IMR-90 (cell line): ENCODE measurements around the gene HORMAD1. TPM values are rescaled to one million over a fixed set of nuclear protein-coding genes. Genes with fewer than 3 reads are reported as not detected.

Experiments used
- ATAC-seq: fragments of 200-7000 bp; cut with Tn5 transposase; 2 replicates; pipeline ENCODE4 v1.9.1; 2020; ENCODE audit warnings: low read depth, mild to moderate bottlenecking, moderate library complexity
- BruUV-seq: library from RNA; stranded (reverse); fragments of 400-500 nt; replicated peaks from 2 replicates; lab custom pipeline; 2021; lab: Mats Ljungman, UMichigan
- CTCF ChIA-PET: fragments of 300-600 bp; formaldehyde crosslinking; extraction: SDS; loops from one replicate; lab custom pipeline; 2021; ENCODE audit warnings: antibody characterized with exemption; lab: Yijun Ruan, JAX
- POLR2A ChIA-PET: fragments of 300-600 bp; sonication (Branson Sonifier 250); formaldehyde crosslinking; loops from one replicate; lab custom pipeline; 2022; ENCODE audit warnings: antibody characterized with exemption; ENCODE audit not compliant: unreplicated experiment; lab: Charles Lee
- DNase-seq: peaks from one replicate; pipeline ENCODE4 v3.0.0; 2013
- H2AFZ ChIP-seq: replicated peaks from 2 replicates; pipeline ENCODE3; 2013; ENCODE audit warnings: low read length, mild to moderate bottlenecking; ENCODE audit not compliant: poor library complexity
- H2AK5ac ChIP-seq: 2 replicates; pipeline ENCODE4 v1.6.1; 2013; ENCODE audit warnings: low read depth, low read length, inconsistent platforms
- H2AK9ac ChIP-seq: replicated peaks from 2 replicates; pipeline ENCODE3; 2013; ENCODE audit warnings: mild to moderate bottlenecking, low read depth, low read length, moderate library complexity; ENCODE audit not compliant: poor library complexity
- H2BK120ac ChIP-seq: 2 replicates; pipeline ENCODE4 v1.6.1; 2013; ENCODE audit warnings: low read depth, low read length, inconsistent platforms
- H2BK15ac ChIP-seq: 3 replicates; pipeline ENCODE4 v1.6.1; 2013; ENCODE audit warnings: low read depth, low read length, inconsistent platforms
- H2BK20ac ChIP-seq: 2 replicates; pipeline ENCODE4 v1.6.1; 2013; ENCODE audit warnings: low read depth, mild to moderate bottlenecking, inconsistent platforms, low read length, moderate library complexity
- H2BK5ac ChIP-seq: 2 replicates; pipeline ENCODE4 v1.6.1; 2013; ENCODE audit warnings: mild to moderate bottlenecking, low read depth, low read length, inconsistent platforms; ENCODE audit not compliant: poor library complexity, severe bottlenecking
- H3K14ac ChIP-seq: replicated peaks from 2 replicates; pipeline ENCODE4 v1.6.1; 2013; ENCODE audit warnings: low read depth, low read length, inconsistent platforms
- H3K18ac ChIP-seq: 2 replicates; pipeline ENCODE4 v1.6.1; 2013; ENCODE audit warnings: low read depth, low read length, control low read depth
- H3K23ac ChIP-seq: 2 replicates; pipeline ENCODE4 v1.6.1; 2013; ENCODE audit warnings: low read depth, low read length, inconsistent platforms
- H3K27ac ChIP-seq: 2 replicates; pipeline ENCODE4 v1.5.1; 2013; ENCODE audit warnings: mild to moderate bottlenecking, control low read depth, low read length; ENCODE audit not compliant: insufficient read depth
- H3K27me3 ChIP-seq: 2 replicates; pipeline ENCODE4 v1.6.1; 2013; ENCODE audit warnings: low read length; ENCODE audit not compliant: control insufficient read depth, insufficient read depth
- H3K36me3 ChIP-seq: 2 replicates; pipeline ENCODE4 v1.6.1; 2013; ENCODE audit warnings: low read length, mixed read lengths; ENCODE audit not compliant: control insufficient read depth, insufficient read depth
- H3K4ac ChIP-seq: 2 replicates; pipeline ENCODE4 v1.6.1; 2013; ENCODE audit warnings: low read depth, low read length, inconsistent platforms
- H3K4me1 ChIP-seq: 2 replicates; pipeline ENCODE4 v1.6.1; 2013; ENCODE audit warnings: low read length, mixed read lengths; ENCODE audit not compliant: control insufficient read depth, insufficient read depth
- H3K4me2 ChIP-seq: 2 replicates; pipeline ENCODE4 v1.6.1; 2013; ENCODE audit warnings: low read depth, mild to moderate bottlenecking, control low read depth, low read length, moderate library complexity
- H3K4me3 ChIP-seq: 2 replicates; pipeline ENCODE4 v1.5.1; 2013; ENCODE audit warnings: low read depth, mild to moderate bottlenecking, control low read depth, low read length, moderate library complexity; ENCODE audit not compliant: insufficient read depth
- H3K56ac ChIP-seq: 2 replicates; pipeline ENCODE4 v1.6.1; 2013; ENCODE audit warnings: low read length, inconsistent platforms; ENCODE audit not compliant: insufficient read depth; ENCODE audit errors: extremely low read depth
- H3K79me1 ChIP-seq, 2 experiments: 2 replicates each; pipeline ENCODE4 v1.6.1; 2013; ENCODE audit warnings: low read length in 2 of 2, inconsistent platforms in 1 of 2, low read depth in 1 of 2
- H3K9ac ChIP-seq: 2 replicates; pipeline ENCODE4 v1.6.1; 2013; ENCODE audit warnings: low read depth, low read length, control low read depth
- H3K9me1 ChIP-seq: 2 replicates; pipeline ENCODE4 v1.6.1; 2013; ENCODE audit warnings: low read length, inconsistent platforms; ENCODE audit not compliant: insufficient read depth
- H3K9me3 ChIP-seq: 2 replicates; pipeline ENCODE4 v1.6.1; 2013; ENCODE audit warnings: low read length; ENCODE audit not compliant: control insufficient read depth, insufficient read depth
- H4K20me1 ChIP-seq: 2 replicates; pipeline ENCODE4 v1.6.1; 2013; ENCODE audit warnings: low read length, inconsistent platforms; ENCODE audit not compliant: insufficient read depth
- H4K5ac ChIP-seq: 2 replicates; pipeline ENCODE4 v1.6.1; 2013; ENCODE audit warnings: mild to moderate bottlenecking, low read depth, low read length, control low read depth
- H4K8ac ChIP-seq, 2 experiments: 2 replicates each; pipeline ENCODE4 v1.6.1; 2013; ENCODE audit warnings: low read depth in 2 of 2, low read length in 2 of 2, control low read depth in 1 of 2, inconsistent platforms in 1 of 2
- H4K91ac ChIP-seq: 2 replicates; pipeline ENCODE4 v1.6.1; 2013; ENCODE audit warnings: low read depth, low read length, inconsistent platforms; ENCODE audit not compliant: insufficient read depth
- BHLHE40 ChIP-seq: fragments of 150-350 bp; IDR thresholded peaks from 2 replicates; pipeline ENCODE4 v1.6.1; 2016; ENCODE audit warnings: mild to moderate bottlenecking, low read depth, low read length
- ELK1 ChIP-seq: fragments of 150-350 bp; IDR thresholded peaks from 2 replicates; pipeline ENCODE4 v1.6.1; 2016; ENCODE audit warnings: low read depth, mild to moderate bottlenecking, low read length, moderate library complexity, borderline replicate concordance
- FOS ChIP-seq: fragments of 150-350 bp; IDR thresholded peaks from 2 replicates; pipeline ENCODE4 v1.6.1; 2016; ENCODE audit warnings: low read depth, low read length
- MAZ ChIP-seq: IDR thresholded peaks from 2 replicates; pipeline ENCODE4 v1.6.1; 2012; ENCODE audit warnings: low read depth, mild to moderate bottlenecking, low read length, improper control_type of control experiment, moderate library complexity, borderline replicate concordance
- MXI1 ChIP-seq: IDR thresholded peaks from 2 replicates; pipeline ENCODE4 v1.6.1; 2012; ENCODE audit warnings: low read depth, mild to moderate bottlenecking, low read length, moderate library complexity, borderline replicate concordance
- NFE2L2 ChIP-seq: fragments of 150-350 bp; IDR thresholded peaks from 2 replicates; pipeline ENCODE4 v1.6.1; 2016; ENCODE audit warnings: low read depth, mild to moderate bottlenecking, low read length
- POLR2A ChIP-seq: IDR thresholded peaks from 2 replicates; pipeline ENCODE4 v1.6.1; 2012; ENCODE audit warnings: mild to moderate bottlenecking, low read depth, low read length
- RAD21 ChIP-seq: IDR thresholded peaks from 2 replicates; pipeline ENCODE4 v1.6.1; 2012; ENCODE audit warnings: low read length, improper control_type of control experiment
- RCOR1 ChIP-seq: IDR thresholded peaks from 2 replicates; pipeline ENCODE4 v1.6.1; 2012; ENCODE audit warnings: mild to moderate bottlenecking, low read length, improper control_type of control experiment; ENCODE audit not compliant: insufficient replicate concordance
- RFX5 ChIP-seq: IDR thresholded peaks from 2 replicates; pipeline ENCODE4 v1.8.0; 2012; ENCODE audit warnings: low read depth, mild to moderate bottlenecking, low read length, moderate library complexity
- SMC3 ChIP-seq: fragments of 150-350 bp; IDR thresholded peaks from 2 replicates; pipeline ENCODE4 v1.6.1; 2016; ENCODE audit warnings: low read depth, mild to moderate bottlenecking, antibody characterized with exemption, low read length, moderate library complexity
- USF2 ChIP-seq: fragments of 150-350 bp; IDR thresholded peaks from 2 replicates; pipeline ENCODE4 v1.6.1; 2017; ENCODE audit warnings: mild to moderate bottlenecking, antibody characterized with exemption, low read length, low read depth
- WGBS, 2 experiments: methylation state at CpG; one replicate each; pipeline versions ENCODE4 v1.1.5 to v1.1.7; 2013; ENCODE audit warnings: missing lambda C conversion rate in 2 of 2; ENCODE audit not compliant: insufficient read length in 1 of 2; ENCODE audit errors: extremely low coverage in 2 of 2; 5-methylcytosine and 5-hydroxymethylcytosine counted together
- dilution Hi-C: fragments of 300-500 bp; cut with HindIII; formaldehyde crosslinking; loops from one replicate; pipeline ENCODE4 v1.14.3; 2018; ENCODE audit warnings: low sequenced_read_pairs; ENCODE audit not compliant: unreplicated experiment
- in situ Hi-C: fragments of 300-500 bp; cut with MboI; formaldehyde crosslinking; loops from 3 replicates; pipeline ENCODE4 v1.14.3; 2019; ENCODE audit warnings: low sequenced_read_pairs, inconsistent platforms, mixed read lengths
- intact Hi-C: fragments of 100-400 bp; cut with micrococcal nuclease; formaldehyde crosslinking; loops from 2 replicates; pipeline ENCODE4 v1.10.0; 2022
- polyA plus RNA-seq, 3 experiments: library from polyadenylated mRNA; depleted of rRNA; stranded (reverse); fragments of >200 nt; gene quantifications; 2 replicates each; pipeline ENCODE4 v1.2.3, GENCODE V29; 2012; ENCODE audit warnings: low replicate concordance in 1 of 3
- total RNA-seq: library from RNA; depleted of rRNA; stranded (reverse); fragments of >200 nt; gene quantifications from 2 replicates; pipeline ENCODE4 v1.2.3, GENCODE V29; 2012

HORMAD1 gene
- total and polyA plus RNA-seq, 2 of the 4 experiments (the other 2 are of a cell fraction): not detected

GRCh38 chr1:150748878-150749719 is 28.4 kb upstream of the HORMAD1 start:
- intact Hi-C loops (no loop called here), in situ Hi-C loops (no loop called here), dilution Hi-C loops (no loop called here)
- Histone ChIP-seq H2BK20ac (no peak overlapping the region), H3K27me3 (no peaks in the 10 kb centered on the region; the same call in 1 of the 2 replicates), H4K8ac (no peak overlapping the region), H2BK15ac (no peak overlapping the region), H2BK120ac (no peak overlapping the region), H3K18ac (no peak overlapping the region), H3K9me3 (no peaks in the 10 kb centered on the region), H2AFZ (no peak overlapping the region), H3K9ac (no peak overlapping the region), H3K36me3 (no peaks in the 10 kb centered on the region), H4K91ac (no peak overlapping the region), H4K5ac (no peak overlapping the region), H3K4me1 (no peaks in the 10 kb centered on the region), H3K14ac (no peak overlapping the region), H3K4ac (no peak overlapping the region), H3K27ac (no peak overlapping the region), H3K79me1 (no peaks in the 10 kb centered on the region), H3K4me2 (no peak overlapping the region), H4K20me1 (no peaks in the 10 kb centered on the region), H2BK5ac (no peak overlapping the region), H3K4me3 (no peak overlapping the region), H3K23ac (no peak overlapping the region), H2AK9ac (no peak overlapping the region), H2AK5ac (no peak overlapping the region), H3K56ac (no peak overlapping the region), H3K9me1 (no peaks in the 10 kb centered on the region)
- ATAC-seq (no peak), DNase-seq (no peak)
- no peak for TF ChIP-seq POLR2A
- TF ChIP-seq ELK1: no peak
- TF ChIP-seq MAZ: no peak
- TF ChIP-seq RCOR1: no peak
- no peak for TF ChIP-seq RAD21
- TF ChIP-seq SMC3: no peak
- no peak for TF ChIP-seq USF2
- no peak for TF ChIP-seq MXI1
- no peak for TF ChIP-seq NFE2L2
- no peak for TF ChIP-seq RFX5
- no peak for TF ChIP-seq BHLHE40
- no peak for TF ChIP-seq FOS
- no TSS peak for BruUV-seq
- ChIA-PET CTCF (interaction anchor here (0.5 kb wide), 1 partner anchor 17 kb away, joined by 3 read pairs; the partner anchor contains the start of gene CTSS), POLR2A (no interaction called here)
- no CpG with 5 or more reads among the region's 12 CpGs for WGBS, 2 experiments
